MG63 (cell line): ENCODE results near the gene PJA2. TPM values are rescaled to one million over a fixed set of nuclear protein-coding genes. Genes with fewer than 3 reads are reported as not detected.
"Not testable (repeated sequence)": the region's sequence is repeated elsewhere in the genome, so short reads cannot be mapped to it uniquely, and the experiment has no call there.

Experiments used
- DNase-seq: peaks from one replicate; pipeline ENCODE4 v3.0.0-alpha.2; 2020
- H3K27me3 ChIP-seq: fragments of 250-450 bp; sonication (Bioruptor Pico); 2 replicates; pipeline ENCODE4 v1.5.1; 2020; ENCODE audit warnings: mild to moderate bottlenecking, moderate library complexity
- H3K36me3 ChIP-seq: fragments of 250-450 bp; sonication (Bioruptor Pico); 2 replicates; pipeline ENCODE4 v1.5.1; 2020; ENCODE audit warnings: mild to moderate bottlenecking, moderate library complexity
- H3K4me3 ChIP-seq: fragments of 250-450 bp; sonication (Bioruptor Pico); 2 replicates; pipeline ENCODE4 v1.5.1; 2020; ENCODE audit warnings: mild to moderate bottlenecking, moderate library complexity
- H3K9me3 ChIP-seq: fragments of 250-450 bp; sonication (Bioruptor Pico); 2 replicates; pipeline ENCODE4 v1.5.1; 2020; ENCODE audit warnings: mild to moderate bottlenecking, moderate library complexity
- total RNA-seq: library from RNA; depleted of rRNA; stranded (reverse); fragments of >200 nt; shearing (Covaris generic); gene quantifications from 2 replicates; pipeline ENCODE4 v1.2.3, GENCODE V29; 2014; ENCODE audit warnings: low replicate concordance; rRNA removed

The PJA2 gene, protein sequence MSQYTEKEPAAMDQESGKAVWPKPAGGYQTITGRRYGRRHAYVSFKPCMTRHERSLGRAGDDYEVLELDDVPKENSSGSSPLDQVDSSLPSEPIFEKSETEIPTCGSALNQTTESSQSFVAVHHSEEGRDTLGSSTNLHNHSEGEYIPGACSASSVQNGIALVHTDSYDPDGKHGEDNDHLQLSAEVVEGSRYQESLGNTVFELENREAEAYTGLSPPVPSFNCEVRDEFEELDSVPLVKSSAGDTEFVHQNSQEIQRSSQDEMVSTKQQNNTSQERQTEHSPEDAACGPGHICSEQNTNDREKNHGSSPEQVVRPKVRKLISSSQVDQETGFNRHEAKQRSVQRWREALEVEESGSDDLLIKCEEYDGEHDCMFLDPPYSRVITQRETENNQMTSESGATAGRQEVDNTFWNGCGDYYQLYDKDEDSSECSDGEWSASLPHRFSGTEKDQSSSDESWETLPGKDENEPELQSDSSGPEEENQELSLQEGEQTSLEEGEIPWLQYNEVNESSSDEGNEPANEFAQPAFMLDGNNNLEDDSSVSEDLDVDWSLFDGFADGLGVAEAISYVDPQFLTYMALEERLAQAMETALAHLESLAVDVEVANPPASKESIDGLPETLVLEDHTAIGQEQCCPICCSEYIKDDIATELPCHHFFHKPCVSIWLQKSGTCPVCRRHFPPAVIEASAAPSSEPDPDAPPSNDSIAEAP
- total RNA-seq = 43.8 and 57.7 TPM in 2 replicates

DNA sequence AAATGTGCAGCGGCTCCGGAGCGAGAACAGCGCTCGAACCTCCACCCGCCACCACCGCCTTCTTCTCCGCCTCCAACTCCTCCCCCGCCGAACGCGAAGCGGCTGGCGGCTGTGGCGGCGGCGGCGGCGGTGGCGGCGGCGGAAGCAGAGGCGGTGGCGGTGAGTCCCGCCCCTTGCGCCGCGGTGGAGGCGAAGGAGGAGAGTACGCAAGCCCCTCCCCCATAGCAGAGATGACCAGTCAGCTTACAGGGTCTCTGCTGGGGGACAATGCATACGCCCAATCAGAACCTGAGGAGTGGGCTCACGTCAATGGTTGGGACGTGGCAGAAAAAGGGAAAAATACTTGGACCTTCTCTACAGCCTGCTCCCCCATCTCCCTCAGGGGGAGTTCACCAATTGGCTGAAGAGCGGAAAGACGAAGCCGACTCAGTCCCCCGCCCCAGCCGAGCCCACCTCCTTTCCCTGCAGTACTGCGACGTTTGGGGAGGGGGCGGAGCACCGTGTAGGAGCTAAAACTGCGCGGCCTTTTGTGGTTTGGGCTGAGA is at the start of gene PJA2:
Gene PJA2 (minus strand): TSS at position 131 of the 545 bp plus-strand sequence. CDS start 26,541 bp downstream, outside the sequence.
- DNase-seq = peak; percentile 100
- H3K27me3 ChIP-seq = no peaks in the 10 kb centered on the region
- peaks cover 4% of the 10 kb centered on the region; the same call in 1 of the 2 replicates for H3K36me3 ChIP-seq
- peak within 1 kb of the TSS; percentile 88 for H3K4me3 ChIP-seq
- H3K9me3 ChIP-seq = peaks cover 7% of the 10 kb centered on the region

DNA sequence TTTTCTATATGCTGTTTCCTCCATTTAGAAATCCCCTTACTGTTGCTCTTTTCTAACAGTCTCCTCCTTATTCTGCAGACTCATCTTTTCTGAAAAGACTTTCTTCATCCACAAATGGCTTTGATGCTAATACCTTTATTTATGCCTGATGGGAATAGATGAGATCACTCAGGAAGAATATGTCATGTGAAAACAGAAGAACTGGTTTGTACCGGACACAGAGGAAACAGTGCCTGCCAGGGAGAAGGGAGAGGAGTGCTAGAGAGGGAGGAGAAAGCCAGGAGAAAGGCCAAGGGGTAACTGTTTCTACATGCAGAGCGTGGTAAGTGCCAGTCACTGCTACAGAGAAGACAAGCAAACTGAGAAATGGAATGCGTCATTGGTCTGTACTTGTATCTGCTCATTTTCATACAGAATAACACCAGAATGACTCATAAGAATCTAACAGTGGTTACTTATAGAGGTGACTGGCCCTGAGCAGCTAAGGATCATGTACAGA is 45.9 kb upstream of the PJA2 start:
- Histone ChIP-seq H3K9me3 (no peaks in the 10 kb centered on the region; the same call in 1 of the 2 replicates), H3K4me3 (peak overlapping the region; percentile 1; the same call in 1 of the 2 replicates), H3K27me3 (no peaks in the 10 kb centered on the region), H3K36me3 (no peaks in the 10 kb centered on the region)
- DNase-seq = peak; percentile 98

DNA sequence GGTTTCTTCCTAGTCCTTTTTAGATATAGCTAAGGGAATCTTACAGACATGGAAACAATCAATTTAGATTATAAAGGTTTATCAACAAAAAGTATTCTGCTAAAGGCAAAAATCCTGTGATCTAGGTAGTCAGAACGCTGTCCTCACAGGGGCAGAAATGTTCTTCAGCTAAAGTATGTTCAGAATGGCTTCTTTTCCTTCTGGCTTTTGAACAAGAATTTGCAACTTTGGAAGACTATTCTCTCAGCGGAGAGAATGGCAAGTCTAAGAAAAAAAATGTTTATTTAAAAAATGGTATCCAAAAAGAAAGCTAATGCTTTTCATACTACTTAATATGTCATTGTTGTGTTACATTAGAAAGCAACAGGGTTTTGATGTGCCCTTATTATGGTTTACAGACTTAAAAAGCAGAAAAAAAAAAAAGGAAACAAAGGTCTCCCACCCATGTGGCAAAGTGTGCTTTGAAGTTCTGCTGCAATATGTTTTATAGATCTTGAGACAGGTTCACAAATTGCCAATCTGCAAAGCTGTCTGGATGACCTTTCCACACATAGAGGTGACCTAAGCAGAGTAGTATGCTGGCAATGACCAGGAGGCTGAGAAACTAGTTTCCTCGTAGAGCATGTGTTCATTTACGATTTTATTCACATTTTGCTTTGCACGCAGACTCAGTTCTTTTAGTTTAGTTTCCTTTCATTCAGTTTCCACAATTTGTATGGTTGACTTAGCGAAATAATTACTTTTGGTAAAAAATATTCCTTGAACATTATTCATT is 45.1 kb upstream of the PJA2 start:
- DNase-seq = peak; percentile 62
- no peaks in the 10 kb centered on the region; the same call in 1 of the 2 replicates for H3K9me3 ChIP-seq
- no peaks in the 10 kb centered on the region for H3K36me3 ChIP-seq
- H3K4me3 ChIP-seq = peak overlapping the region; percentile 1; the same call in 1 of the 2 replicates
- no peaks in the 10 kb centered on the region for H3K27me3 ChIP-seq

DNA sequence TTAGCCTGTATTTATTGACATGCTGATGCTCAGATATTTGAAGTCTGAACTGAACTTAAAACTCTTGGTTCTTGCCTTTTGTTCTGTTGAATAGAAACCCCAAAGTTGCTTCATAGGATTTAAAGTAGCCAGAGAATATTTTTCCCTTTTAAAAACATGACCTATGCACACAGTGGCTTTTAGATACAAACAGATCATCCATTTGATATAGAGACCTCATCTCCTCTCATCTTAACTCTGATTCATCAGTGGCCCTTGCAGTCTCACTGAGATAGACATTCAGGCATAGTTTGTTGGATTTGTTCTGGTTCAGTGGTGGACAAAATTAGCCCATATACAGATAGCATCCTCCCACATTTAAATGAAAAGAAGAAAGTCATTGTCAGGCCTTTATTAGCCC is 43.5 kb upstream of the PJA2 start:
- Histone ChIP-seq H3K27me3 (no peaks in the 10 kb centered on the region), H3K36me3 (no peaks in the 10 kb centered on the region), H3K4me3 (no peak overlapping the region), H3K9me3 (no peaks in the 10 kb centered on the region)
- DNase-seq = no peak

DNA sequence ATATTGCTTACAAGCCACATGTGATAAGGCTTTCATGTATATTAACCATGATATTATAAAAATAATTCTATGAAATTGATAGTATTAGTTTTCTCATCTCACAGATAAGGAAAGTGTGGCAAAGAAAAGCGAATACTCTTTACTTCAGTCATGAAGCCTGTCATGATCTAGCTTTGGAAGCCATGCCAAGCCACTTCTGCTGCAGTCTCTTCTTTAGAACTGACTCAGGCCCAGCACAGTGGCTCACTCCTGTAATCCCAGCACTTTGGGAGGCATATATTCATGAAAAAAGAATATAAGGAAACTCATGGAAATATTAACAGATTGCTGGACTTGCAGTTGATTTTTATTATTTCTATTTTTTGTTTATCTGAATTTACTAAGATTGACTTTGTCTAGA is 42.9 kb upstream of the PJA2 start:
- no peaks in the 10 kb centered on the region for H3K27me3 ChIP-seq
- DNase-seq = peak; percentile 44
- no peak overlapping the region for H3K4me3 ChIP-seq
- no peaks in the 10 kb centered on the region for H3K9me3 ChIP-seq
- no peaks in the 10 kb centered on the region for H3K36me3 ChIP-seq

DNA sequence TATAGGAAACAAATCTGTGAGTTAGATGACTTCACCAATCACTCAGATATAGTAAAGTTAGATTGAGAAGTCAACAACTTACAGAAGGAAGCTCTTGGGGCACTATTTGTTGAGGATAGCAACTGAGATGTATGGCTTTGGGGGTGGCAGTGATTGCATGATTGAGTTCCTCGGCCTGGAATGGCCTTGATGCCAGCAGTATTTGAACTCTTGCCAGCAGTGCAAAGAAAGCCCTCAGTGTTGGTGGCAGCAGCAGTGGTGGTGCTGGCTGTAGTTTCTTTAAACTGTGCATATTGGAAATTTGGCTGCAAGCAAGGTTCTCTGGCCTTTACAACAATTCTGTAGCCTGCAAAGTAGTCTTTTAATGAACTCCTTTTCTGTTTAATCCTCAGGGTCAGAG is 41.4 kb upstream of the PJA2 start:
- Histone ChIP-seq H3K36me3 (no peaks in the 10 kb centered on the region), H3K9me3 (no peaks in the 10 kb centered on the region), H3K4me3 (no peak overlapping the region), H3K27me3 (no peaks in the 10 kb centered on the region)
- no peak for DNase-seq

DNA sequence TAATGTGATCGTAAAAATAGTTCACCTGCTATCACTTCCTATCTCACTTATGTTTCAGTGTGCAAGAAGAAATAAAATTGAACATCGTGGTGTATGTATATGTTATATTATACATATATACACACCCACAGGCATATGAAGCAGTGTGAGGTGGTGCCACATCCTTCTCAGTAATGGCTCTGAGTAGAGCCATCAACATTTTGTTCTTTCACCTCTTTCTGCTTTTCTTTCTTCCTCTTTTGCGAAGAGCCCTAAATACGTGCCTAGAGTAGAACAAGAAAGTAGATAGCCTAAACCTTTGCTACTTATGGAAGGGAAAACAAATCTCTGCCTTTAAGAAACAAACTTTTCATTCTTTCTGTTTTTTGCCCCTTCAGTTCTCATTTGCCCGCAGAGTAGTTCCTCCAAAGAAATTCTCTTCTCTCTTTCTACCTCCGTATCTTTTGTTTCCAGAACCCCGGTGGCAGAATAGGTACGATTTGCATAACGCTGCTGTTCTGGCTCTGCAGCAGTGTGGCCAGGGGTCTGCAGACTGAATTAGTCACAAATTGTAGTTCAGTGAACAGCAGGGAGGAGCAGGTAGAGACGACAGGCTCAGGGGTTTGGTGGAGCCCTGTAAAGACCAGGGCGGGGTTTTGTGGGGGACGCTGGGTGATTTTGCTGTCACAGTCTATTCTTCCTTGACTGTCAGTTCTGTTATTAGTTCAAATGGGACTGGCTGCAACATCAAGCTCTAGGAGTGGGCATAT is 40.5 kb upstream of the PJA2 start:
- H3K9me3 ChIP-seq = no peaks in the 10 kb centered on the region
- no peaks in the 10 kb centered on the region for H3K36me3 ChIP-seq
- no peaks in the 10 kb centered on the region for H3K27me3 ChIP-seq
- no peak for DNase-seq
- H3K4me3 ChIP-seq = no peak overlapping the region

DNA sequence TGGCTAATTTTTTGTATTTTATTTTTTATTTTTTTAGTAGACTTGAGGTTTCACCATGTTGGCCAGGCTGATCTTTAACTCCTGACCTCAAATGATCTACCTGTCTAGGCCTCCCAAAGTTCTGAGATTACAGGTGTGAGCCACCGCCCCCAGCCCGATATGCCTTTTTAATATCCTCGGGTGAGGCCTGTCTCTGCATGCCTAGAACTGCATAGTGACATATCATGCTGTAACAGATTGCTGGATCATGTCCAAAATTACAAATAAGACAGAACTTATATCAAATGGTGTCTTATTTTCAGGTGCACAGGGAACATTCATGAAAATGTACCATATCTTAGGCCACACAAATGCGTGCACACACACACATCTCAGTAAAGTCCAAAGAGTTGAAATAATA is 39.1 kb upstream of the PJA2 start:
- no peak overlapping the region for H3K4me3 ChIP-seq
- no peak for DNase-seq
- no peaks in the 10 kb centered on the region for H3K27me3 ChIP-seq
- no peaks in the 10 kb centered on the region for H3K9me3 ChIP-seq
- no peaks in the 10 kb centered on the region for H3K36me3 ChIP-seq

DNA sequence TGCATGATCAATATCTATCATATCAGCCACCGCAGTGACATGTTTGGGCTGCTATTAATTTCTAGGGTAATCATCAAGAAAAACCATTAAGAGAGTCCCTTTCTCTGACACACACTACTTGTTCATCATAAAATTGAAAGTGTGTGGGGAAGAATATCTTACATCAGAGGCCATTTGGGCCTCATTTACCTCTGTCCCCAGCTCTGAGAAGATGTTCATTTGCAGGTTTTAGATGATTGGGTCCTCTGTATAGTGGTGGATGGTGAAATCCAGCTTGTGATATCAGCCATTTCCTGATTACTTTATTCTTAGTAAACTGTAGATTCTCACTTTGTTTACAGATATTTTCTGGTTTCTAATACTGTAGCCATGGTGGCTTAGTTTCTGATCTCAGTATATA is 29.8 kb upstream of the PJA2 start:
- no peaks in the 10 kb centered on the region for H3K27me3 ChIP-seq
- H3K9me3 ChIP-seq = peaks cover 6% of the 10 kb centered on the region
- DNase-seq = no peak

DNA sequence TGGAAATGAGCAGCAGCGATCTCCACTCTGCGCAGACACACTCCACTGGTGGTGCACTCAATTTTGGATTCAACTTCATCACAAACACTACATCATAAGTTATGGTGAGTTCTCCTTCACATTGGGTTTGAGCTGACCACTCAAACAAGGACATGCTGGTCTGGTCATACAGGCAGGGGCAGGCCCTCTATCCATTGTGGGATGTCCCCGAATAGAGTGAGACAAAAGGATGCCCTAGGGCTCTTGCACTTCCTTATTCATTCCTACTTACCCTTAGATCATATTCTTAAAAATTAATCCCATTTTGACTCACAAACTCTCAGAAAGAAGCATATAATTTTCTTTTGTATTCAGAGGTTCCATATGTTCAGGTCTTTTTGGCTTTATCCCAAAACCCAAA is 16.3 kb upstream of the PJA2 start:
- peaks cover 7% of the 10 kb centered on the region for H3K9me3 ChIP-seq
- H3K4me3 ChIP-seq = no peak overlapping the region
- H3K27me3 ChIP-seq = no peaks in the 10 kb centered on the region
- no peak for DNase-seq
- no peaks in the 10 kb centered on the region for H3K36me3 ChIP-seq

More for the DNA sequence above, 29.8 kb upstream of the PJA2 start:
- no peaks in the 10 kb centered on the region for H3K36me3 ChIP-seq
- no peak overlapping the region for H3K4me3 ChIP-seq

DNA sequence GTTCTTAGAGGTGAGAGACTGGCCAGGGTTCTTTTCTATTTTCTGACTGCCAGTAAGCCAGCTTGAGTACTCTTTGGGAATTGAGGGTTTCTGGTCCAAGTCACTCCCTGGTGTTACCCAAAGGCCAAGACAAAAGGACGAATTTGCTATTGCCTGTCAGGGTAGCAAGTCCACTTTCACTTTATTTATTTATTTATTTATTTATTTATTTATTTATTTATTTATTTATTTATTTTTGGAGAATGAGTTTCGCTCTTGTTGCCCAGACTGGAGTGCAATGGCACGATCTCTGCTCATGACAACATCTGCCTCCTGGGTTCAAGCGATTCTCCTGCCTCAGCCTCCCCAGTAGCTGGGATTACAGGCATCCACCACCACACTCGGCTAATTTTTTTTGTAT is 15.7 kb upstream of the PJA2 start:
- not testable (repeated sequence) for H3K27me3 ChIP-seq, DNase-seq

DNA sequence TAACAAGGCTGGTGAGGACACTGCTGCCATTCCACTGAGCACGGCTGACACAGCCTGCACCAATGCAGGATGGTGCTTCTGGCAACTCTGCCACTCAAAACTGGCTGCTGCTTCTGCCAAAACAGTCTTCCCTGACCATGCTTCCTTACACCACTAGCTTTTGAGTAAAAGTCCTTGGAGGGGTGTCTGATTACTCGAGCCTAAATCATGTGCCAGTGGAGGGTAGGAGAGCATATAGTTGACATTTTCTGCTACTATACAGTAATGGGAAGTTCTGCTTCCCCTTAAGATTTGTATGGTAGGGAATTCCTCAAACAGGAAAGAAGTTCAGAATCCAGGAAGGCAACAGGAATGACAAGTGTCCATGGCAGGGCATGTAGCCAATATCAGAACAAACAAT is 12.2 kb upstream of the PJA2 start:
- Histone ChIP-seq H3K27me3 (no peaks in the 10 kb centered on the region), H3K9me3 (peaks cover 7% of the 10 kb centered on the region), H3K4me3 (no peak overlapping the region), H3K36me3 (no peaks in the 10 kb centered on the region)
- no peak for DNase-seq

More for the DNA sequence above, 15.7 kb upstream of the PJA2 start:
- not testable (repeated sequence) for H3K36me3 ChIP-seq, H3K4me3 ChIP-seq, H3K9me3 ChIP-seq

DNA sequence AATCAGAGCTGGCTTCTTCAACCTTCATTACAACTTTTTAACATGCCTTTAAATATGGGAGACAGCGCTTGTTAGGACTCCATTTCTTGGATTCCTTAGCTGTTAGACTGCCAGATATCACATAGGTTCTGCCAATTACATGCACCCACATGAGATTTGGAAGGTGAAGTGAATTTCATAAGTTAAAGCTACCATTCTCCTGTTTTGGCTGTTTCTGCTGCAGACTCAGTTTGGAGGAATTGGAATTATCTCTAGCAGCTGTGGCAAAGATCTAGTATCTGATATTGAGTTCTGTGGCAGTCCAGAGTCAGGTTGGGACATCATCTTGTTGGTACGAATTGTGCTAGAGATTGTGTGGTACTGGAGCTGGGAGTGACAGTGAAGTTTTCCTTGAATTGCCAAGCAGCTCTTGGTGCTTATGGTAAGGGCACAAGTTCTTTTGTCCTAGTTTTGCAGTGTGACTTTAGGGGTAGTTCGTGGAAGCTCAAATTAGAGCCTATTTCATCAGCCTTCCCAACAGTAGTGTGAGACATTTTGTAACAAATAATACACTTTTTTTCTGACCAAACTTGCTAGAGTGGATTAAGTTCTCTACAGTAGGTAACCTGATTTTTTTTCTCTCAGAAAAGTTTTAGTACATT is 9.1 kb upstream of the PJA2 start:
- Histone ChIP-seq H3K9me3 (peaks cover 2% of the 10 kb centered on the region), H3K4me3 (no peak overlapping the region), H3K36me3 (no peaks in the 10 kb centered on the region), H3K27me3 (no peaks in the 10 kb centered on the region)
- DNase-seq = no peak

DNA sequence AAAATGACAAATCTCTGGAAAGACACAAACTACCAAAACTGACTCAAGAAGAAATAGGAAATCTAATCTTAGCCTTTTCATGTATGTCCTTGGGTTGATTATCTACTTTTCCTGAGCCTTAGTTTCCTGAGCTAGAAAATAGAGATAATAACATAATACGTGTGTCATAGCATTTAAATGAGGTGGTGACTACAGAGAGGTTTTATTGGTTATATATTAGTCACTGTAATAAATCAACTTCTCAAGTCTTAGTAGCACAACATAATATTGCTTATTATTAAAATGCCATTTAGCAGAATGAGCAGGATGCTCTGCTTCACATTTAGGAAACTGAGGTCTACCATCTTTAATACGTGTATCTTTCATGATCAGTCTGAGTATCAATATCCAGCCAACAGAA is 7.1 kb upstream of the PJA2 start:
- H3K27me3 ChIP-seq = no peaks in the 10 kb centered on the region

DNA sequence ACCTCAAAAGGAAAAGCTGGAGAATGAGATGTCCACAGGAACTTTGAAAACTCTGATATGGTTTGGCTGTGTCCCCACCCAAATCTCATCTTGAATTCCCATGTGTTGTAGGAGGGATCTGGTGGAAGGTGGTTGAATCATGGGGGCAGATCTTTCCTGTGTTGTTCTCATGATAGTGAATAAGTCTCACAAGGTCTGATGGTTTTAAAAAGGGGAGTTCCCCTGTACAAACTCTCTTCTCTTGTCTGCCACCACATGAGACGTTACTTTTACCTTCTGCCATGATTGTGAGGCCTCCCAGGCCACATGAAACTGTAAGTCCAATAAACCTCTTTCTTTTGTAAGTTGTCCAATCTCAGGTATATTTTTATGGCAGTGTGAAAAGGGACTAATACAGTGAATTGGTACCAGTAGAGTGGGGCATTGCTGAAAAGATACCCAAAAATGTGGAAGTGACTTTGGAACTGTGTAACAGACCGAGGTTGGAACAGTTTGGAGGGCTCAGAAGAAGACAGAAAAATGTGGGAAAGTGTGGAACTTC is 4.2 kb upstream of the PJA2 start:
- not testable (repeated sequence) for H3K9me3 ChIP-seq, H3K4me3 ChIP-seq, H3K36me3 ChIP-seq, DNase-seq, H3K27me3 ChIP-seq

More for the DNA sequence above, 7.1 kb upstream of the PJA2 start:
- DNase-seq = no peak
- H3K4me3 ChIP-seq = no peak overlapping the region
- H3K9me3 ChIP-seq = peaks cover 2% of the 10 kb centered on the region; the same call in 1 of the 2 replicates
- H3K36me3 ChIP-seq = no peaks in the 10 kb centered on the region
